GM21526 (cell line): Measurements from ENCODE around the gene PAX8.

Experiments
- ATAC-seq: cut with Tn5 transposase; IDR thresholded peaks from one replicate; pipeline ENCODE4 v1.9.1; 2021; ENCODE audit warnings: moderate library complexity; ENCODE audit not compliant: unreplicated experiment, low FRiP score

Gene PAX8

GRCh38 chr2:113268621-113269360 lies 9.9 kb downstream of the PAX8 start:
- no peak for ATAC-seq

GRCh38 chr2:113266431-113266830 lies 12.3 kb downstream of the PAX8 start:
- ATAC-seq: no peak

GRCh38 chr2:113264713-113265403 lies 13.9 kb downstream of the PAX8 start:
- no peak for ATAC-seq

GRCh38 chr2:113263546-113263945 lies 15.2 kb downstream of the PAX8 start:
- ATAC-seq: no peak

- no peak for ATAC-seq
Measured at GRCh38 chr2:113260991-113261390, 17.7 kb downstream of the PAX8 start.

- no peak for ATAC-seq
Measured at GRCh38 chr2:113258471-113259147, 20.1 kb downstream of the PAX8 start.

- ATAC-seq: no peak
Measured at GRCh38 chr2:113257516-113258264, 21.0 kb downstream of the PAX8 start.

- no peak for ATAC-seq
Measured at GRCh38 chr2:113255140-113256070, 23.3 kb downstream of the PAX8 start.

GRCh38 chr2:113253453-113253852 lies 25.3 kb downstream of the PAX8 start:
- ATAC-seq: no peak

- no peak for ATAC-seq
Measured at GRCh38 chr2:113252047-113252590, 26.6 kb downstream of the PAX8 start.

GRCh38 chr2:113251118-113251517 lies 27.6 kb downstream of the PAX8 start:
- ATAC-seq: no peak

- no peak for ATAC-seq
Measured at GRCh38 chr2:113248997-113249770, 29.5 kb downstream of the PAX8 start.

GRCh38 chr2:113246606-113247005 lies 32.1 kb downstream of the PAX8 start:
- no peak for ATAC-seq

GRCh38 chr2:113245276-113245711 lies 33.4 kb downstream of the PAX8 start:
- no peak for ATAC-seq

GRCh38 chr2:113242327-113242726 lies 36.4 kb downstream of the PAX8 start:
- no peak for ATAC-seq

- no peak for ATAC-seq
Measured at GRCh38 chr2:113240915-113241911, 37.5 kb downstream of the PAX8 start.

GRCh38 chr2:113240150-113240914 lies 38.4 kb downstream of the PAX8 start:
- ATAC-seq: no peak
